GM19395 (cell line): ENCODE measurements around the gene ANKS1B.
"Not testable (repeated sequence)": the region's sequence is repeated elsewhere in the genome, so short reads cannot be mapped to it uniquely, and the experiment has no call there.

Experiments used
- ATAC-seq: cut with Tn5 transposase; IDR thresholded peaks from one replicate; pipeline ENCODE4 v1.9.1; 2021; ENCODE audit warnings: mild to moderate bottlenecking, moderate library complexity; ENCODE audit not compliant: unreplicated experiment

Gene ANKS1B

DNA sequence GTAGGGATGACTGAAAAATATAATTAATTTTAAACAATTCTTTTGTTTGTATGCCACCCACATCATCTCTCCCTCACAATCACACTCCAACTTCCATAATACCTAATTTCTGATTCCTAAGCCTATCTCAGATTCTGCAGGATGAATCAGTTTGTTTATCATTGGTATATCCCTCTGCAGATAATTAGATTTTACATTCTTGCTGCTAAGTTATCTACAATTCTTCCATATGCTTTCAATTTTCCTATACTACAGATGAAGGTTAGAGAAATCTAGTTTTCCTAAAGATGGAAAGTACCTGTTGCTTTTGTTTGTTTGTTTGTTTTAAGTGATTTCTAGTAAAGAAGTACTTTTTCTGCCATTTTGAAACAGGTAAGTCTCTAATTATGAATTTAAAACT lies 105.3 kb downstream of the ANKS1B start:
- ATAC-seq: no peak

DNA sequence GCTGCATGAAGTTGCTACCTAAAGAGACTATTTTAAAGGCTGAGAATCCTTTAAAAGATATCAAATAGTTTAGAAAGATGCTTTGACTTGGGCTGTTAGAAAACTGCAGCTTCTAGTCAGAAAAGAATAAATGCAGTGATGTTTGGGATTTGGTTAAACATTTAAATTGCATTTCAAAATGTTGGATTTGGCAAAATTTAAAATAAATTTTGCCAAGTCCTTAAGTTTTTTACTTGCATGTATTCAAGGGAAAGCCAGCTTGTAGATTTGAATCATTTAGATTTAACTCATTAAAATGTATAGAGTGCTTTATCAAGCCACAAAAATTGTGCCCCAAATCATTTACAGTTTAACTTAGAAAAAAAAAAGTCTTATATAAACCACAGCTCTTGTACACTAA lies 109.7 kb downstream of the ANKS1B start:
- ATAC-seq: no peak

DNA sequence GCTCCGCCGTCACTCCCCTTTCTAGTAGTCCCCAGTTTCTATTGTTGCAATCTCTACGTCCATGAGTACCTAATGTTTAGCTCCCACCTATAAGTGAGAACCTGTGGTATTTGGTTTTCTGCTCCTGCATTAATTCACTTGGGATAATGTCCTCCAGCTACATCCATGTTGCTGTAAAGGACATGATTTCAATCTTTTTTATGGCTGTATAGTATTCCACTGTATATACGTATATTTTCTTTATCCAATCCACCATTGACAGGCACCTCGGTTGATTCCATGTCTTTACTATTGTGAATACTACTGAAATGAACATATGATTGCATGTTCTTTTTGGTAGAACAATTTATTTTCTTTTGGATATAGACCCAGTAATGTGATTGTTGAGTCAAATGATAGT lies 114.7 kb downstream of the ANKS1B start:
- ATAC-seq: no peak

DNA sequence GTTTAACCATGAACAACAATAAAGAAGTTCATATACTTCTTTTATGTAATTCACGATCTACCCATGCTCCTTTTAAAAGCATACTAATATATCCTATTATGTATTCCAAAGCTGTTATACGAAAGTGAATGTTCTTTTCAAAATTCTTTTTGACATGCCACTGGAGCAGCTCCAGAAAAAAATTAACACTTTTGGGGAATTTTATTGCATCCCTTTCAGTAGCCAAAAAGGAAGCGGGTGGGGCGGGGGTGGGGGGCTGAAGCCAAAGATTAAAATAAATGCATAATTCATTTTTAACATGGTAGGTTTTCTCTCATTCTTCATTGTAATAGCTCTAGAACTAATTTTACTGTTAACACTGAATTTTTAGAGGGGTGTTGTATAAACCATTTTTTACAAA lies 123.0 kb downstream of the ANKS1B start:
- no peak for ATAC-seq

DNA sequence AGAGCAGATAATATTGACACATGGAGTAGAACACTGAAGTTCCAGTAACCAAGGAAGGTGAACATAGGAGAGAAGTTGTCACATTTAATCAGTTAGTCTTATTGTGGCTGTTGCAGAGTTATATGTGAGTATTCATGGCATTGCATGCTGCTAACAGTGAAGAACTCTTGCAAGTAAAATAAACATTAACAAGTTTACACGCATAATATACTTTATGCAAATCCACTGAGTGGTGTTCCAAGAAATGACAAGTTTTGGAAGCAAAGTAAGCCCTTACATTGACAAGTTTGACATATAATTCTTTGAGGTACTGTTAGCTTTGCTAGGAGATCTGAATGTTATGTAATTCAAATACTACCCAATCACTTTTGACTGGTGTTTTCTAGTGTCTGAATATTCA lies 125.6 kb downstream of the ANKS1B start:
- ATAC-seq: no peak

DNA sequence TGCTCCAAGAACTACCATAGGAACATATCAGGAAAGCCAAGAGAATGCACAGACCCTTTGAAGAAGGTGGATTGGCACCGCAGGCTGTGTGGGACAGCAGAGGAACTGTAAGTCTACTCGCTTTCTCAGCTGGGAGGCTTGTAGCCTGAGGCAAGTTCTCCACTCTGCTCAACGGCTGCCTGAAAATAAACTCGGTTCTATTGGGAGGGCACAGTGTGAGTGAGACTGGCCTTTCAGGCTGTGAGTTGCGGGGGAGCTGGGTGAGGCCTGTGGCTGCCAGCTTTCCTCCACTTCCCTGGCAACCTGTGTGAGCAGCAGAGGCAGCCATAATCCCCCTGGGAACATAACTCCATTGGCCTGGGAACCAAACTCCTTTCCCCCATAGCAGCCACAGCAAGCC lies 132.1 kb downstream of the ANKS1B start:
- no peak for ATAC-seq

DNA sequence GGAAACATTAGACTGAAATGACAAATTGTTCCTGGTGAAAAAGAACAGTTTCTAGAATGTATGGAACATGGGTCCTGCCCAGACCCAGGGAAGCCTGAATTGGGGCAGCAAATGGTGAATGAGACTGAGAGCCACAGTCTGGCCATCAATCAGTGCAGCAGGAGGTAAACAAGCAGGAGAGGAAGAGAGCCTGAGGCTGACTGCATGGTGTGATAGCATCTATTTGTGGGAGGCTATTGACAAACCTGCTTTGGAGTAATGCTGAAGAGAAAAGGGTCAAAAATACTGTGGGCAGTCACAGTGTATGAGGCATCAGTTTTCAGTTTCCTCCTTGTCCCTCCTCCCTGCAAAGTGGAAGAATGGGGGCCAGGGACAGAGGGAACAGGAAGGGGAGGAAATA lies 136.8 kb downstream of the ANKS1B start:
- ATAC-seq: no peak

DNA sequence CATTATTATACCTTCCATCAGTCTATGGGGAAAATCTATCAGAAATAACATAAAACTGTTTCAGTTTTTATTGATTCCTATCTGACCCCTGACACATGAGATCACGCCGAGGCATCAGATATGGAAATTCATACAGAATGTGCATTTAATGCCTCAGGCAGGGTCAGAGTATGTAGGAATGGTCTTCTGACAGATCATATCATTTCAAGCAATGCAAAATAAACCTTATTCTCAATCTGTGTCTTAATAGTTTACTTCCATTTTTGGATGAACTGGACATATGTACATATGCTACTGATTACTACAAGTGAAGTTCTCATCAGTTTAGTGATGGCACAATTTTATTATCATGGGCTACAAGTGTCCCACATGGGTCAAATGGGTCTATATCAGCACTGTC lies 150.0 kb downstream of the ANKS1B start:
- no peak for ATAC-seq

DNA sequence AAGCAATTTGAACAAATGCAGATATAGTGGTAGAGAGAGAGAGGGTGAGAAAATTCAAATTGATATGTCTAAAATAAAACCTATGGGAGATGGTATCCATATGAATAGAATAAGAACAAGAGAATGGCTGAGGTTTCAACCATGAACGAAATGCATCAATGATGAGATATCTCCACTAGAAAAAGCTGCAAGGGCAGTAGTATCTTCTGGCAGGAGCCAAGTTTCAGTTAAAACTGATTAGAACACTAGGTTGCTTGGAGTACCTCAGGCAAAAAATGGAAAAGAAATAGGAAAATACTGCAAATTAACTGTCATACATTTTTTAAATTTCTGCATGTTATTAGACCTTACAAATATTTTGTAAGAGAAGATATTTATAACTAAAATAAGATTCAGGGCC lies 151.3 kb downstream of the ANKS1B start:
- no peak for ATAC-seq

DNA sequence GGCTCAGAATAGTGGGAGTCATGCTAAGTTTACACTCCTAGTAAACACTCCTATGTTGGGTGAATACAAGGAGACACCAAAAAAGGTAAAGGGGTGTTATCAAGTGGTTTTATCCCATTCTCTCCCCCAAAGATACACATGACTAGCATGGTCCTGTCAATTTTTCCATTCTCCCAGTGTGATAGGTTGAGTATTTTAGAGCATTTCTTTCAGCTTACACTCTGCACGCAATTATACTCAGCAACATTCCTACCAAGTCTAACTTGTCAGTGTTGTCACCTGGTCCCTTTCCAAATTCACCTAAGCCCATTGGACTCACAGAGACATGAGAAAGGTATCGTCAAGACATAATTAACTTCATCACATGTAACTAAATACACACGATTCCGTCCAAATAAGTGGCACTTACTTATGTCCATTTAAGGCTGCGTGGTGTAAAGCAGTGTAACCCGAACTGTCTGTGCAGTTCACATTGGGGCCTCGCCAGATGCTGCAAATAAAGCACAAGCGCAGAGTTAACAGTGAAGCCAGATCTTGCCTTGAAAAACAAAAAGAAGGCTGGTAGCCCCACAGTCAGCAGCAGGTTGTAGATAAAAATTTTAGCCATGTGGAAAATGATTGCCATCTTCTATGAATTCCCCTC lies 159.7 kb downstream of the ANKS1B start:
- no peak for ATAC-seq

DNA sequence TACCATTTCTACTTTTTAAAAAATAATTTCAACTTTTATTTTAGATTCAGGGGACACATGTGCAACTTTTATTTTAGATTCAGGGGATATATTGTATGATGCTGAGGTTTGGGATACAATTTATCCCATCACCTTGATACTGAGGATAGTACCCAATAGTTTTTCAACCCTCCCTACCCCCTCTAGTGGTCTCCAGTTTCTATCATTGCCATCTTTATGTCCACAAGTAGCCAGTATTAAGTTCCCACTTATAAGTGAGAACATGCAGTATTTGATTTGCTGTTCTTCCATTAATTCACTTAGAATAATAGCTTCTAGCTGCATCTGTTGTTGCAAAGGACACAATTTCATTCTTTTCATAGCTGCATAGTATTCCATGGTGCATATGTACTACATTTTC lies 162.5 kb downstream of the ANKS1B start:
- ATAC-seq: no peak

DNA sequence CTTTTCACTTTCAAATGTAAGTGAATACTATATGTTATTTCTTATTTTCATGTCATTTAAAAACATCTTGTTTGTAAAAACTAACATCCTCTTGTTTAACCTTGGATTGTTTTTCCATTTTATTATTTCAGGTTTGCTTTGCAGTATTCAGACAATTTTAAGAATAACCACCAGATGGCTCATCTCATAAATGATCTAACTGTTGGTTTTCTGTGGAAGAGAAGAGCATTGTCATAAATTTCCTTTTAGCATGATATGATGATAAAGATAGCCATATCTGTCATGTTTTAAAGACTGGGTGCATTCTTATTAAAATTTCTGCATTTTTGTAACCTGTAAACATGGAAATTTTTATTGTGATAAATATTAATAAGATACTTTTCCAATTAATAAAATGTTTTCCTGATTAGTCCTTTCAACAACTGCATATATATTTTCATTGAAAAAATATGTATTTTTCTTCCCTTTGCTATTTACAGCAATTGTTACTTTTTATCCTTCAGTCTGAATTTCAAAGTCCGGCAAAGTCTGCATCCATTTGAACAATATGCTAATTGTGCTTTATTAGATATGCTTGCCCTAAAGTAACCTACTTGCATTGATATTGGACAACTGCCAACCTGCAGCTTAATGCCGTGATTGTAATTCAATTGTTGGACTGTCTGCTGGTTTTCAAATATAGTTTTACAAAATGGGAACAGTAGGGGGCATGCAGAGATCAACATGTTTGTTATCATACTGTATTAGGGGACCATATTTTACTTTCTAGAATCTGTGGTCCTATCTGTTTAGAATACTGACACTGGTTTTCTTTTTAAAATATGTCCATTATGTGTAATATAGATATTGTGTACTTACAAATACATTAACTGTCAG lies 173.8 kb downstream of the ANKS1B start:
- ATAC-seq: no peak

DNA sequence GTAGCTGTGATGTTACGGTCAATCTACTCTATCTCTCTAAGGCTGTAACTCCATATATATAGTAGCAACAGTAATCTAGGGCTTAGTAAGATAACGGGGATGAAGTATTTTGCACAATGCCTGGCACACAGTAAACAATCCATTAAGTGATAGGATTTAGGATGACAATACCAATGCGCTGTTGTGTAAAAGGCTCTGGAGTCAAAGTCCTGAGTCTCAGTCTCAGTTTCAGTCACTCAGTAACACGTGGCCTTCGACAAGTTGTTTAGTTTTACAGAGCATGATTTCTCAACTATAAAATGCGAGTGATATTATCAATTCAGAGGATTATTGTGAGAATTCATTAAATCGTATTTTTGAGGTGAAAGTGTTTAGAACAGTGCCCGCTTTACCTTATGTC lies 174.8 kb downstream of the ANKS1B start:
- ATAC-seq: no peak

DNA sequence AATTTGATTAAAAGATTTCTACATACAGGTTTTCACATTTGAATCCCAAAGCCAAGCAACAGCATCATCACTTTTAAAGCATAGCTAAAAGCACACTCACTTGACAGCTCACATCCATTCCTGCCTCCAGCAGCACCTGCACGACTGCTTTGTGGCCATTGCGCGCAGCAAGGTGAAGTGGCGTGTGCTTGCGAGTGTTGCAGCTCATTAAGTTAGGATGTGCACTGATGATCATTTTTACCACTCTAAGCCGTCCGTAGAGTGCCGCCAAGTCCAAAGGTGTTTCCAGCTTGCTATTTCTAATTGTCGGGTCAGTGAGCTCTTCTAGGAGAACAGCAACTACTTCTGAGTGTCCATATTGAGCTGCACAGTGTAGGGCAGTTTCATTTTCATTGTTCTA lies 178.4 kb downstream of the ANKS1B start:
- ATAC-seq: no peak

DNA sequence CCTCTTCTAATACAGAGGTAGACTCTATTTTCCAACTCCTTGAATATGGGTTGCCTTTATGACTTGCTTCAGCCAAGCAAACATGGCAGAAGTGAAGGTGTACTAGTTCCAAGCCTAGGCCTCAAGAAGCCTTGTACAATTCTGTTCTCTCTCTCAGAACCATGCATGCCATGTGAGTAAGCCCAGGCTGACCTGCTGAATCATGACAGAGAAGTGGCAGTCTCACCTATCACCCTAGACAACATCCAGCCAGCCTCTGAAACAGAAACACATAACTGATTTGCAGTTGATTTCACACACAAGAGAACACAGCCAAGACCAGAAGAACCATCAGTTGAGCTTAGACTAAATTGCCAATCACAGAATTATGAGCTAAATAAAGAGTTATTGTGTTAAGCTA lies 180.0 kb downstream of the ANKS1B start:
- ATAC-seq: no peak

DNA sequence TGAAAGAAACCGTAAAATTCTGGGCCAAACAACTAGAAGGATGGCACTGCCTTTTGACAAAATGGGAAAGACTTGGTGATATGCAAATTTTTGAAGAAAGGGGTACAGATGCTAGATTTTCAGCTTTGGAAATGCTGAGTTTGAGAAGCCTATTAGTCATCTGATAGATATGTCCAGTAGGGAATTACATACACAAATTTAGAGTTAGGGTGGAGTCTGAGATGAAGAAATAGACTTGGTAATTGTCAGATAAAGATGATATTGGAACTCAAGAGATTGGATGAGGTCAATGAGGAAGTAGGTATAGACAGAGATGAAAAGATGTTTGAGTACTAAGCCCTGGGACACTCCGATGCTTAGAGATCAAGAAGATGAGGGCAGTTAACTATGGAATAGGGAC lies 184.1 kb downstream of the ANKS1B start:
- no peak for ATAC-seq

DNA sequence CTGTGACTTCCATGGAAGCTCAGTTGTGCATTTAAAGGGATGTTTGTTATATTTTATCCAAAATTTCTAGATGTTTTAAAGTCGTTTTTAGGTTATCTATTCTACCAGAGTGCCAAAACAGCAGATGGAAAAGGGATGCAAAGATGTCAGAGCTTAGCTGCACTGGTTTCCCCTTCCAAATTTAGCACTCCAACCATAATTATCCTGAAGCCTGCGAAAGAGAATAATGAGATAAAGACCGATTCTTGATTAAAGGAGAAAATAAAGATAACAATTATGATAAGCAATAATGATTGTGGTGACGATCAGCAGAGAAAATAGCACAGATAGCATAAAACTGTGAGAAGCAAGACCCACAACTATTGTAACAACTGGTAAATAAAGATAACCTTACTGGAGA lies 186.8 kb downstream of the ANKS1B start:
- ATAC-seq: not testable (repeated sequence)

DNA sequence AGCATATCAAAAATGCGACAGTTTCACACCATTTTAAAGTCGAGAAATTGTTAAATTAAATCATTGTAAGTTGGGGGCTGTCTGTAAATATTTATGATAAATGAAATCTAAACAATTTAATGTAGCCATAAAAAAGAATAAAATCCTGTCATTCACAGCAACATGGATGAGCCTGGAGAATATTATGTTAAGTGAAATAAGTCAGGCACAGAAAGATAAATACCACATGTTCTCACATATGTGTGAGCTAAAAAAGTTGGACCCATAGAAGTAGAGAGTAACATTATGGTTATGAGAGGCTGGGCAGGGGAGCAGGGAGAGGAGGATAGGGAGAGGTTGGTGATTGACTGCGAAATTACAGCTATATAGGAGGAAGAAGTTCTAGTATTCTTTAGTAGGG lies 201.3 kb downstream of the ANKS1B start:
- ATAC-seq: no peak

DNA sequence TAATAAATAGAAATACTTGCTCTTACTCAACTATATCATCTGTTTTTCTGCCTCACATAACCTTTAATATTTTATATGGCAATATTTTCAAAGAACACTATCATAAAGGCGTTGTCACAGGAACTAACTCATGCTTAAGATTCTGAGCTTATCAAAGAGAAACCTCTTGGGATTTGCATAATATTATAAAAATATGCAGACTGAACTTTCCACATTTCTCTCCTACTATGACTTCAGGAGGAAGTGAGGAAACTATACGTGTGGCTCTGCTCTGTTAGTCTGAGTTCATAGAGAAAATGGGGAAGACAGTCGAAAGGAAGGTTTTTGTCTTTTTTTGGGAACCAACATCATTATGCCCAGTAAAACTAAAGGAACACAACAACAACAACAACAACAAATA lies 212.5 kb downstream of the ANKS1B start:
- no peak for ATAC-seq

DNA sequence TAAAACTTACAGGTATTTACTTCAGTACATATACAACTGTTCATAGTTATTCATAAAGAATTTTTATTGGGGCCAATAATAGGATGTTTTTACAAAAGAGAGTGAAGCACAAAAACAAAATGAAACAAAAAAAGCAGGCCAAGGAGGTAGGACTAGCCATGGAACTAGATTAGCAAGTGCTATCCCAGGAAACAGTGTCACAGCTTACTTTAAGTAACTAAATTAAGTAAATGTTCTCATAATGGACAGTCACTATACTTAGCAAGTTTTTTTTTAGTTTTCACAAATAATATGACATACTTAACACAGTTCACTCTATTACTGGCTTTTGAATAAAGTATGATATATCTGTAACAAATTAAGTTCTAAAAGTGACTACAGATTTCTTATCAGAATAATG lies 213.1 kb downstream of the ANKS1B start:
- ATAC-seq: no peak

DNA sequence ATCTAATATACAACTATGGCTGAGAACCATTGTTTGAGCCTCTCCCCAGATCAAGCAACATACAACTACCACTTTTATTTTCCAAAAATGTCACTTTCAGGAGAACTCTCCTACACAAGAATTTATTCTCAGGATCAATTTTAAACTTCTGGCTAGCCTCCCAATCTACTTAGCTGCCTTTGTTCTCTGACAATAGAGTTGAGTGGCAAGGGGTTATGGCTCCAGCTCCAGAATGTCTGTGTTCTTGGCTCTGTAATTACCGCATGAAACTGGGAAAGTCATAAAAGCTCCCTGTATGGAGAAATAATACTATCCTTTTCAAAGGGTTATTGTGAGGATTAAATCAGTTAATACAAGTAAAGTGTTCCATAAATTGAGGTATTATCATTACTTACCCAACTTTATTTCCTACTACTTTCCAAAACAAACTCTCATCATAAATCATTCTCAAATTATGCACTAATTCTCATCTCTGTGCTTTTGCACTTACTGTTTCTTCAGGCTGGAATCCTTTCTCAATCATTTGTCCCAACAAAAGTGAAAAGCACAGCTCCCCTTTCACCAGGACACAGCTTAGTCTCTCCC lies 215.2 kb downstream of the ANKS1B start:
- no peak for ATAC-seq

DNA sequence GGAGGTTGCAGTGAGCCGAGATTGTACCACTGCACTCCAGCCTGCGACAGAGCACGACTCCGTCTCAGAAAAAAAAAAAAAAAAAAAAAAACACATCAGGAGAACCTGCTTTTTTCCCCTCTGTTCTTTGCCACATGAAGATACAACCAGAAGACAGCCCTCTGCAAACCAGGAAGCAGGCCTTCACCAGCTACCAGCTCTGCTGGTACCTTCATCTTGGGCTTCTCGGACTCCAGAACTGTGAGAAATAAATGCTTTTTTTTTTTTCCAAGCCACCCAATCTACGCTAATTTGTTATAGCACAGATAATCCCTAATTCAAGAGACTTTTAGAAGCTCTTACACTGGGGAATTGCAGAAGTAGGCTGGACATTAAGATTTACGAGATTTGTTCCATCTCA lies 216.0 kb downstream of the ANKS1B start:
- ATAC-seq: no peak
